Measurements from ENCODE around the gene GTPBP8. TPM values are rescaled to one million over a fixed set of nuclear protein-coding genes. Genes with fewer than 3 reads are reported as not detected.
A peak's percentile ranks its signal among the peaks of the same experiment; 100 is the strongest.

GTPBP8 gene
- polyA plus RNA-seq, result 10 to 100 TPM in 1 of 2 donors, 1 to 10 TPM in 1; 4.7 to 14.8 TPM

GRCh38 chr3:112990672-112991602, at the start of gene GTPBP8:
GTPBP8 (plus strand) TSS chr3:112990984; CDS start chr3:112991000, 16 bp downstream.
- Histone ChIP-seq H3K4me1 (ENCODE audit: control insufficient read depth in 2 of 2, insufficient read depth in 2 of 2, low read length in 1 of 2) (no peaks in the 10 kb centered on the region), H3K27me3 (ENCODE audit: control insufficient read depth in 1 of 2, insufficient read depth in 2 of 2, low read length in 2 of 2) (no peaks in the 10 kb centered on the region), H3K4me3 (ENCODE audit: low read depth in 1 of 2, low read length in 2 of 2) (peak within 1 kb of the TSS; percentile 86 to 96), H3K36me3 (ENCODE audit: control insufficient read depth in 2 of 2, insufficient read depth in 2 of 2, low read length in 1 of 2) (no peaks in the 10 kb centered on the region), H3K9me3 (ENCODE audit: control insufficient read depth in 2 of 2, insufficient read depth in 1 of 2, low read depth in 1 of 2, low read length in 1 of 2) (no peaks in the 10 kb centered on the region), H3K27ac (ENCODE audit: low read depth in 2 of 2, low read length in 1 of 2) (peak within 1 kb of the TSS; percentile 98 to 100)
- 1% methylated on average over 70 of the region's 70 CpGs for WGBS, 2 donors

GRCh38 chr3:112948346-112948838, 42.4 kb upstream of the GTPBP8 start:
- no peaks in the 10 kb centered on the region for H3K36me3 ChIP-seq (ENCODE audit: control insufficient read depth in 2 of 2, insufficient read depth in 2 of 2, low read length in 1 of 2)
- H3K4me1 ChIP-seq (ENCODE audit: control insufficient read depth in 2 of 2, insufficient read depth in 2 of 2, low read length in 1 of 2), result no peaks in the 10 kb centered on the region
- H3K27ac ChIP-seq (ENCODE audit: low read depth in 2 of 2, low read length in 1 of 2), result no peak overlapping the region
- H3K27me3 ChIP-seq (ENCODE audit: control insufficient read depth in 1 of 2, insufficient read depth in 2 of 2, low read length in 2 of 2), result no peaks in the 10 kb centered on the region
- no peak overlapping the region for H3K4me3 ChIP-seq (ENCODE audit: low read depth in 1 of 2, low read length in 2 of 2)
- 84 to 89% methylated on average over 9 of the region's 9 CpGs for WGBS, 2 donors
- H3K9me3 ChIP-seq (ENCODE audit: control insufficient read depth in 2 of 2, insufficient read depth in 1 of 2, low read depth in 1 of 2, low read length in 1 of 2), result no peaks in the 10 kb centered on the region

GRCh38 chr3:112956351-112956750, 34.4 kb upstream of the GTPBP8 start:
- H3K4me3 ChIP-seq (ENCODE audit: low read depth in 1 of 2, low read length in 2 of 2), result no peak overlapping the region
- H3K27ac ChIP-seq (ENCODE audit: low read depth in 2 of 2, low read length in 1 of 2), result no peak overlapping the region
- no peaks in the 10 kb centered on the region for H3K36me3 ChIP-seq (ENCODE audit: control insufficient read depth in 2 of 2, insufficient read depth in 2 of 2, low read length in 1 of 2)
- no peaks in the 10 kb centered on the region for H3K4me1 ChIP-seq (ENCODE audit: control insufficient read depth in 2 of 2, insufficient read depth in 2 of 2, low read length in 1 of 2)
- H3K9me3 ChIP-seq (ENCODE audit: control insufficient read depth in 2 of 2, insufficient read depth in 1 of 2, low read depth in 1 of 2, low read length in 1 of 2), result peaks cover 0 to 3% of the 10 kb centered on the region in 2 donors
- H3K27me3 ChIP-seq (ENCODE audit: control insufficient read depth in 1 of 2, insufficient read depth in 2 of 2, low read length in 2 of 2), result no peaks in the 10 kb centered on the region

- H3K9me3 ChIP-seq (ENCODE audit: control insufficient read depth in 2 of 2, insufficient read depth in 1 of 2, low read depth in 1 of 2, low read length in 1 of 2), result peaks cover 2 to 7% of the 10 kb centered on the region in 2 donors
- no peaks in the 10 kb centered on the region for H3K27me3 ChIP-seq (ENCODE audit: control insufficient read depth in 1 of 2, insufficient read depth in 2 of 2, low read length in 2 of 2)
- WGBS, 2 donors, result 58 to 60% methylated on average over 6 of the region's 6 CpGs
- no peak overlapping the region for H3K4me3 ChIP-seq (ENCODE audit: low read depth in 1 of 2, low read length in 2 of 2)
- no peak overlapping the region for H3K27ac ChIP-seq (ENCODE audit: low read depth in 2 of 2, low read length in 1 of 2)
- peaks cover 0 to 3% of the 10 kb centered on the region in 2 donors for H3K36me3 ChIP-seq (ENCODE audit: control insufficient read depth in 2 of 2, insufficient read depth in 2 of 2, low read length in 1 of 2)
- H3K4me1 ChIP-seq (ENCODE audit: control insufficient read depth in 2 of 2, insufficient read depth in 2 of 2, low read length in 1 of 2), result no peaks in the 10 kb centered on the region
Measured at GRCh38 chr3:112958811-112959560, 31.8 kb upstream of the GTPBP8 start.

- Histone ChIP-seq H3K27me3 (ENCODE audit: control insufficient read depth in 1 of 2, insufficient read depth in 2 of 2, low read length in 2 of 2) (no peaks in the 10 kb centered on the region), H3K27ac (ENCODE audit: low read depth in 2 of 2, low read length in 1 of 2) (no peak overlapping the region), H3K9me3 (ENCODE audit: control insufficient read depth in 2 of 2, insufficient read depth in 1 of 2, low read depth in 1 of 2, low read length in 1 of 2) (peaks cover 2 to 4% of the 10 kb centered on the region in 2 donors), H3K36me3 (ENCODE audit: control insufficient read depth in 2 of 2, insufficient read depth in 2 of 2, low read length in 1 of 2) (peaks cover 0 to 3% of the 10 kb centered on the region in 2 donors), H3K4me1 (ENCODE audit: control insufficient read depth in 2 of 2, insufficient read depth in 2 of 2, low read length in 1 of 2) (no peaks in the 10 kb centered on the region), H3K4me3 (ENCODE audit: low read depth in 1 of 2, low read length in 2 of 2) (no peak overlapping the region)
Measured at GRCh38 chr3:112963683-112964082, 27.1 kb upstream of the GTPBP8 start.

- H3K27ac ChIP-seq (ENCODE audit: low read depth in 2 of 2, low read length in 1 of 2), result no peak overlapping the region
- no peaks in the 10 kb centered on the region for H3K27me3 ChIP-seq (ENCODE audit: control insufficient read depth in 1 of 2, insufficient read depth in 2 of 2, low read length in 2 of 2)
- no peaks in the 10 kb centered on the region for H3K4me1 ChIP-seq (ENCODE audit: control insufficient read depth in 2 of 2, insufficient read depth in 2 of 2, low read length in 1 of 2)
- peaks cover 0 to 3% of the 10 kb centered on the region in 2 donors for H3K36me3 ChIP-seq (ENCODE audit: control insufficient read depth in 2 of 2, insufficient read depth in 2 of 2, low read length in 1 of 2)
- H3K4me3 ChIP-seq (ENCODE audit: low read depth in 1 of 2, low read length in 2 of 2), result no peak overlapping the region
- H3K9me3 ChIP-seq (ENCODE audit: control insufficient read depth in 2 of 2, insufficient read depth in 1 of 2, low read depth in 1 of 2, low read length in 1 of 2), result peaks cover 2 to 4% of the 10 kb centered on the region in 2 donors
- WGBS, 2 donors, result 86 to 90% methylated on average over 6 of the region's 6 CpGs
Measured at GRCh38 chr3:112965656-112966055, 25.1 kb upstream of the GTPBP8 start.

GRCh38 chr3:112966633-112967032, 24.2 kb upstream of the GTPBP8 start:
- H3K27ac ChIP-seq (ENCODE audit: low read depth in 2 of 2, low read length in 1 of 2), result no peak overlapping the region
- 38 to 72% methylated on average over 2 of the region's 2 CpGs for WGBS, 2 donors
- H3K9me3 ChIP-seq (ENCODE audit: control insufficient read depth in 2 of 2, insufficient read depth in 1 of 2, low read depth in 1 of 2, low read length in 1 of 2), result peaks cover 2 to 4% of the 10 kb centered on the region in 2 donors
- H3K4me3 ChIP-seq (ENCODE audit: low read depth in 1 of 2, low read length in 2 of 2), result no peak overlapping the region
- H3K27me3 ChIP-seq (ENCODE audit: control insufficient read depth in 1 of 2, insufficient read depth in 2 of 2, low read length in 2 of 2), result no peaks in the 10 kb centered on the region
- H3K4me1 ChIP-seq (ENCODE audit: control insufficient read depth in 2 of 2, insufficient read depth in 2 of 2, low read length in 1 of 2), result no peaks in the 10 kb centered on the region
- H3K36me3 ChIP-seq (ENCODE audit: control insufficient read depth in 2 of 2, insufficient read depth in 2 of 2, low read length in 1 of 2), result peaks cover 0 to 3% of the 10 kb centered on the region in 2 donors

- Histone ChIP-seq H3K9me3 (ENCODE audit: control insufficient read depth in 2 of 2, insufficient read depth in 1 of 2, low read depth in 1 of 2, low read length in 1 of 2) (peaks cover 2 to 4% of the 10 kb centered on the region in 2 donors), H3K4me3 (ENCODE audit: low read depth in 1 of 2, low read length in 2 of 2) (no peak overlapping the region), H3K36me3 (ENCODE audit: control insufficient read depth in 2 of 2, insufficient read depth in 2 of 2, low read length in 1 of 2) (peaks cover 0 to 3% of the 10 kb centered on the region in 2 donors), H3K27me3 (ENCODE audit: control insufficient read depth in 1 of 2, insufficient read depth in 2 of 2, low read length in 2 of 2) (no peaks in the 10 kb centered on the region), H3K27ac (ENCODE audit: low read depth in 2 of 2, low read length in 1 of 2) (no peak overlapping the region), H3K4me1 (ENCODE audit: control insufficient read depth in 2 of 2, insufficient read depth in 2 of 2, low read length in 1 of 2) (no peaks in the 10 kb centered on the region)
- 94 to 96% methylated on average over 1 of the region's 1 CpG for WGBS, 2 donors
Measured at GRCh38 chr3:112967425-112967824, 23.4 kb upstream of the GTPBP8 start.

- H3K9me3 ChIP-seq (ENCODE audit: control insufficient read depth in 2 of 2, insufficient read depth in 1 of 2, low read depth in 1 of 2, low read length in 1 of 2), result peaks cover 2 to 4% of the 10 kb centered on the region in 2 donors
- no peaks in the 10 kb centered on the region for H3K27me3 ChIP-seq (ENCODE audit: control insufficient read depth in 1 of 2, insufficient read depth in 2 of 2, low read length in 2 of 2)
- peaks cover 0 to 3% of the 10 kb centered on the region in 2 donors for H3K36me3 ChIP-seq (ENCODE audit: control insufficient read depth in 2 of 2, insufficient read depth in 2 of 2, low read length in 1 of 2)
- 63 to 69% methylated on average over 1 of the region's 1 CpG for WGBS, 2 donors
- H3K4me3 ChIP-seq (ENCODE audit: low read depth in 1 of 2, low read length in 2 of 2), result no peak overlapping the region
- H3K4me1 ChIP-seq (ENCODE audit: control insufficient read depth in 2 of 2, insufficient read depth in 2 of 2, low read length in 1 of 2), result no peaks in the 10 kb centered on the region
- no peak overlapping the region for H3K27ac ChIP-seq (ENCODE audit: low read depth in 2 of 2, low read length in 1 of 2)
Measured at GRCh38 chr3:112967828-112968227, 23.0 kb upstream of the GTPBP8 start.
